Fibroblast of skin of left quadriceps (primary cell): ENCODE data around the gene DAAM1.

Experiments
- DNase-seq, 2 experiments: peaks; one replicate each; pipeline ENCODE4 v3.0.0-alpha.2; 2013; ENCODE audit warnings: low read depth in 2 of 2

Gene DAAM1

GRCh38 chr14:59254911-59255545, 66.6 kb downstream of the DAAM1 start:
- DNase-seq = peak; percentile 54 to 60

GRCh38 chr14:59256331-59256730, 67.9 kb downstream of the DAAM1 start:
- DNase-seq = no peak

GRCh38 chr14:59261334-59261733, 72.9 kb downstream of the DAAM1 start:
- no peak for DNase-seq

GRCh38 chr14:59262717-59263454, 74.4 kb downstream of the DAAM1 start:
- DNase-seq = no peak

GRCh38 chr14:59265808-59266207, 77.3 kb downstream of the DAAM1 start:
- no peak for DNase-seq

- no peak for DNase-seq
Measured at GRCh38 chr14:59267046-59267445, 78.6 kb downstream of the DAAM1 start.

- DNase-seq = no peak
Measured at GRCh38 chr14:59268011-59268410, 79.5 kb downstream of the DAAM1 start.

- DNase-seq = no peak
Measured at GRCh38 chr14:59268858-59269257, 80.4 kb downstream of the DAAM1 start.

GRCh38 chr14:59269466-59269865, 81.0 kb downstream of the DAAM1 start:
- DNase-seq = no peak

GRCh38 chr14:59271256-59271655, 82.8 kb downstream of the DAAM1 start:
- DNase-seq = no peak

- DNase-seq = no peak
Measured at GRCh38 chr14:59271734-59272133, 83.3 kb downstream of the DAAM1 start.

- DNase-seq = no peak
Measured at GRCh38 chr14:59272633-59273032, 84.2 kb downstream of the DAAM1 start.

- no peak for DNase-seq
Measured at GRCh38 chr14:59273737-59274136, 85.3 kb downstream of the DAAM1 start.

GRCh38 chr14:59274991-59275391, 86.5 kb downstream of the DAAM1 start:
- DNase-seq = no peak

- DNase-seq = peak; percentile 84 to 88
Measured at GRCh38 chr14:59275668-59276067, 87.2 kb downstream of the DAAM1 start.

GRCh38 chr14:59276235-59276634, 87.8 kb downstream of the DAAM1 start:
- DNase-seq = no peak

GRCh38 chr14:59277659-59278058, 89.2 kb downstream of the DAAM1 start:
- peak; percentile 66 to 76 for DNase-seq

- peak; percentile 77 to 78 for DNase-seq
Measured at GRCh38 chr14:59278111-59278510, 89.6 kb downstream of the DAAM1 start.

- no peak for DNase-seq
Measured at GRCh38 chr14:59280961-59281360, 92.5 kb downstream of the DAAM1 start.

GRCh38 chr14:59281609-59282377, 93.3 kb downstream of the DAAM1 start:
- DNase-seq = peak; percentile 68 to 69

GRCh38 chr14:59282378-59282765, 93.9 kb downstream of the DAAM1 start:
- DNase-seq = peak in 1 of 2 experiments; percentile 56

- peak in 1 of 2 experiments; percentile 44 for DNase-seq
Measured at GRCh38 chr14:59283361-59283760, 94.9 kb downstream of the DAAM1 start.

GRCh38 chr14:59284059-59284458, 95.6 kb downstream of the DAAM1 start:
- no peak for DNase-seq
